Measurements from ENCODE around the gene TFRC.
"Not testable (repeated sequence)": the region's sequence is repeated elsewhere in the genome, so short reads cannot be mapped to it uniquely, and the experiment has no call there.

TFRC gene

GRCh38 chr3:196081002-196081833 lies 672 bp downstream of the TFRC start:
- peak; percentile 41 to 66 (median 50) for DNase-seq

- not testable (repeated sequence) for DNase-seq
These were observed 1.6 kb downstream of the TFRC start for GRCh38 chr3:196080101-196080846.

DNA sequence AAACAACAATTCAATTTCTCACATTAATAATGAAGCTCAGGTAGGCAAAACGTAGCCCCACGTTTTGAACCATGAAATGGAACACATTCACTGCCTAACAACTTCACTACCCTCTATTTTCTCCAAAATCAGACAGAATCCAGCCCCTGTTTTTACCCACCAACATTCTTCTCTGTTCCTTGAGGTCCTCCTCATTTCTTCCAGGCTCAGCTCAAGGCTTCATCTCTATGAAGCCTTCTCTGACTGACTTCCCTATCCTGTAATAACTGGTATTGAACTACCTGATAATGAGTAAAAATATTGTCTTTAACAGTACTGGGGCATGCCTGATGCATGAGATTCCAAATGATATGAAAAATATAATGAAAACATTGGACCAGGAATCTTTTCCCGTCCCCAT lies 2.2 kb downstream of the TFRC start:
- no peak for DNase-seq

GRCh38 chr3:196075013-196075412 lies 6.9 kb downstream of the TFRC start:
- no peak for DNase-seq

- peak; percentile 22 to 83 (median 61) for DNase-seq
These were observed 8.6 kb downstream of the TFRC start for GRCh38 chr3:196073255-196073753.

DNA sequence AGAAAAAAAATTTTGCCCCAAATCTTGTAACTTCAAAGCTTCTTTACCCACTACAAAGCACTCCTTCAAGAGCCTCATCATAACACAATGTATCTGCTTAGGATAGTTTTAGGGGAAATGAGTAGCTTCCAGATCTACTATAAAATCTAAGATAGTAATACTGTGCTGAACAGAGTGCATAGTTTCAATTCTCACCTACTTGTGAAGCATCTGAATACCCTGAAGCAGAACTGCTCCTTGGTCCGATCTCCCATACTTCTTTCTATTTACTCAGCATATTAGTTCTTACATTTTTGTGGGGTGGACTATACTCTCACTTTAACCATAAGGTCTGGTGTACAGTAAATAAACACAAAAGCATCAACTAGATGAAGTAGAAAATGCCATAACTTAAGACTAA lies 9.6 kb downstream of the TFRC start:
- no peak for DNase-seq

DNA sequence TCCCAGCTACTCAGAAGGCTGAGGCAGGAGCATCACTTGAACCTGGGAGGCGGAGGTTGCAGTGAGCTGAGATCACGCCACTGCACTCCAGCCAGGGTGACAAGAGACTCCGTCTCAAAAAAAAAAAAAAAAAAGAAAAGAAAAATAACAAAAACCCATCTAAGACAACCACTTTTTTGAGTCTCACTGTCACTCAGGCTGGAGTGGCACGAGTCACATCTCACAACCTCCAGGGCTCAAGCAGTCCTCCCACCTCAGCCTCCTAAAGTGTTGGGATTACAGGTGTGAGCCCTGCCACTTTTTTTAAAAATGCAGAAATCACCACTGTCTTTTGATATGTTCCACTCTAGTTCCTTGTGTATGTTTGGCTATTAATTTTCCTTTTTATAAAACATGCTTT lies 13.1 kb downstream of the TFRC start:
- not testable (repeated sequence) for DNase-seq

GRCh38 chr3:196067439-196067838 lies 14.5 kb downstream of the TFRC start:
- no peak for DNase-seq

DNA sequence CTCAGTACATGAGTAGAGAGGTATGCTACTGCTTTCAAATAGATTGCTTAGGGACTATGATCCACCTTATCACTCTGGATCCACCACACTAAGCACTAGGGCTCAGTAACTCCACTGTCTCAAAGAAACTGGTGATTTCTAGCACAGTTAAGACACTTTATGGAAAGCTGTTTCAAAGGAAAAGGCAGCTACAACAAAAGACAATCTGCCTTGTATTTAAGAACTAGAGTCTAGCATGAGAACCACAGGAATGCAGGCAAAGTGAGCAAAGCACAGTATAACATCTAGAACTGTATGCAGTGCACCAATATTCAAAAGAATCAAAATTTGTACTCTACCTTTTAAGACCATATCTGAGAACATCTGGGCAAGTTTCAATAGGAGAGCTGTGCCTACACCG lies 17.9 kb downstream of the TFRC start:
- no peak for DNase-seq

GRCh38 chr3:196063456-196063855 lies 18.4 kb downstream of the TFRC start:
- DNase-seq: no peak

DNA sequence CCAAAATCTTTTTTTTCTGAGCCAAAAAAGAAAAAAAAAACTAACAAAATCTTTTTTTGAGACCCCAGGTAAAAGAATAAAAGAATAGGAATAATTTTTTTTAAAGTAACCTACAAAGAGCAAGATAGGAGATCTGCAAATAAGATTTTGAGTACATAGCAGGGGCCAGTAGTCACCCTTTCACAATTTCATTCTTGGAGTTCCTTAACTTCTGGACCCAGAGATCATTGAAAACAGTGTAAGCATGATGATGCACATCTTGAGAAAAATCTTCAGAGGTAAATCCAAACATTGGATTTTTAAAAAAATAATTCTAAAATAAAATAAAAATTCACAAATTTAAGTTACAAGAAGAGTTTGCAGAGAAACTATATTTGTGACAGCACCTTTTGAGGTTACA lies 18.8 kb downstream of the TFRC start:
- no peak for DNase-seq

DNA sequence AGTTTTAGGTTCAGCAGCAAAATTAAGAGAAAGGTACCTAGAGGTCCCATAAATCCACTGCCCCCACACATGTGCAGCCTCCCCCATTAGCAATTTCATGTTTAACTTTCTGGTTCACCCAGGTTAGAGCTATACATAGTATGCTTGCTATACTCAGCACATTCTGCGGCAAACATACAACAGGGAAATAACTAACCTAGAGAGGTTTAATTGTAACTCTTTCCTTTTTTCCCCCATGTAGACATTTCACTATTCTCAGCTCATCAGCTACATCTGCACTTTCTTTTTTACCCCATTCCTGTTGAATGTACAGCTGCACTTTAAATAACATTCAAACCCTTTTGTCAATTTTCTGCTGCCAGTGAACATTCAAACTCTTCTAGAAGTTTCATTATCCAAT lies 21.1 kb downstream of the TFRC start:
- no peak for DNase-seq

DNA sequence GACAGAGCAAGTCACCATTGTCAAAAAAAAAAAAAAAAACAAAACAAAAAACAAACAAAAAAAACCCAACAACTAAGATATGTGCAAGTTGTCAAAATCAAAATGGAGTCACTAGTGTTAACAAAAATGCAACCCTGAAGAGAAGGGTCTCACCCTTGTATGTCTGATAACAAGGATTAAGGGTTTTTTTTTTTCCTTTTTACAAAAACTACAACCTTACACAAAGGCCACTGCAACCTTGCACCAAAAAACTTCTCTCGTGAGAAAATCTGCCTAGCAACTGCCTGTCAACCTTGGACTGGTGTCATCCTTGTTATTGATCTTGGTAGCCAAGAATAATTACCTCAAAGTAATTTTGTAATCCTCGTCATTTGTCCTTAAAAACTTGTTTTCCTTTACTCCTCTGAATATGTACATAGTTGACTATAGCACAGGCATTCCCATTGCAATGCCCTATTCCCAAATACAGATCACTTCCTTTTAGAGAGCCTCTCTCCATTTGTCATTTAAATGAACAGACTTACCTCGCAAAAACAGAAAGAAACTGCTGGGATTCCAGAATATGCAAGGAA lies 24.0 kb downstream of the TFRC start:
- no peak for DNase-seq

- DNase-seq: not testable (repeated sequence)
These were observed 25.5 kb downstream of the TFRC start for GRCh38 chr3:196056371-196056770.

DNA sequence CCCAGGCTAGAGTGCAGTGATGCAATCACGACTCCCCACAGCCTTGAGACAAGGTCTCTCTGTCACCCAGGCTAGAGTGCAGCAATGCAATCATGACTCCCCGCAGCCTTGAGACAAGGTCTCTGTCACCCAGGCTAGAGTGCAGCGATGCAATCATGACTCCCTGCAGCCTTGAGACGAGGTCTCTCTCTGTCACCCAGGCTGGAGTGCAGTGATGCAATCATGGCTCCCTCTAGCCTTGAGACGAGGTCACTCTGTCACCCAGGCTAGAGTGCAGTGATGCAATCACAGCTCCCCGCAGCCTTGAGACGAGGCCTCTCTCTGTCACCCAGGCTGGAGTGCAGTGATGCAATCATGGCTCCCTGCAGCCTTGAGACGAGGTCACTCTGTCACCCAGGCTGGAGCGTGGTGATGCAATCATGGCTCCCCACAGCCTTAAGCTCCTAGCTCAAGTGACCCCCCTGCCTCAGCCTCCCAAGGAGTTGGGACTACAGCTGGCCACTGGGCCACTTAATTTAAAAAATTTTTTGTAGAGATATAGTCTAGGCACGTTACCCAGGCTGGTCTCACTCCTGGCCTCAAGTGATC lies 26.1 kb downstream of the TFRC start:
- no peak for DNase-seq

DNA sequence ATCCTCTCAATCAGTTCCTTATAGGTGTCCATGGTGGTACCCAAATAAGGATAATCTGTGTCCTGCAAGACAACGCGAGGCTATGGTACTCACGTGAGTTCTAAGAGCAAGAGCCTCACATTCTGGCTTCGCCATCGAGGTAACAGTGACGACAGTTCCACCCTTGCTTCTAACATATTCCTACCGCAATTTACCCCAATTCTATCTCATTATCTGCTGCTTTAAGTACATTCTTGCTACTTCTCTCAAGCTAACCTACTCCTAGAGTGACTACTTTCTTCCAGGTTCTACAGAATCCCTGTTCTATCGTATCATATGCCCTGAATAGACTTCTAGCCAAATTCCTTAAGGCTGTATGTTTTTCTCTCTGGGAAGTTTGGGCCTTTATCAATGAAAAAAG lies 26.6 kb downstream of the TFRC start:
- DNase-seq: no peak

DNA sequence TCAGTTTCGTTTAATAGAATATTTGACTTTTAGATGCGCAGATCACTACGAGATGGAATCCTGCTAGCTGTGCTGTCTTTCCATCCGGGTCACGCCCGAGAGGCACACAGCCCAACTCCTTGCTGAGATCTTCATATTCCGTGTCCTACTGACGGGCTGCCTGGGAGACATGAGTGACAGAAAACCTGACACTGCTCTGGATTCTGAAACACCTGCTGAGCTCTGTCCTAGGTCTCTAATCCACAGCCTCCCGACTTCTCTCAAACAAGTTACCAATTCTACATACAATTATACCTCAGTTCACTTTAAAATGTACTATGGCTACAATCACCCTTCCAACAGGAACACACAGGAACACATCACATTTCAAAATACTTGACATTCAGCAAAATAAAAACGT lies 27.2 kb downstream of the TFRC start:
- no peak for DNase-seq

GRCh38 chr3:196053487-196053886 lies 28.4 kb downstream of the TFRC start:
- no peak for DNase-seq

- no peak for DNase-seq
These were observed 30.4 kb downstream of the TFRC start for GRCh38 chr3:196051282-196052076.

DNA sequence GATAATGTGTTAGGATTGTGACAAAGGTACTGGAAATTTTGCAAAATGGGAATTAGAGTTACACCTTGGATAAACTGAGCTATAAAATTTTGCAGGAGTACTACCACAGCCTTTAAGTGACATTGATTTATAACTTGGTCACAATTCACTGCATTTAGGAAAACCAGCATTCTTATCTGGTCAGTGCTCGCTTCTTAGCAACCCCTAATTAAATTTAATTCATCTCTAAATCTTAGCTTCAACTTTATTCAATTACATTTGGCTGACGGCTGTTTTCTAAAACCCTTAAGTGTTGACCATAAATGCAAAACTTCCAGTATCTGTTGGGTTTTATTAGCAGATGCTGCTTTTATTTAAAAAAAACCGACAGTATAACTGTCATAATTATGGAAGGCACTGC lies 31.3 kb downstream of the TFRC start:
- DNase-seq: no peak

- DNase-seq: no peak
These were observed 32.2 kb downstream of the TFRC start for GRCh38 chr3:196049653-196050052.

- no peak for DNase-seq
These were observed 32.8 kb downstream of the TFRC start for GRCh38 chr3:196048922-196049598.
